ENCODE measurements around the gene PDIA2.

- TF ChIP-seq POLR2AphosphoS5 (IDR thresholded peaks at IDR 0.05; ENCODE audit: low read depth, low read length) (no peak), POLR2A (IDR thresholded peaks at IDR 0.05; ENCODE audit: low read depth, low read length) (no peak)
These were observed 1.8 kb upstream of the PDIA2 start for GRCh38 chr16:280991-281659.
